SK-N-SH treated with all-trans-retinoic acid at 6 μM for 48 hours (cell line): ENCODE results near the gene CFAP65.

ENCODE experiments used
- ATAC-seq: fragments of 200-7000 bp; cut with Tn5 transposase; 3 replicates; pipeline ENCODE4 v1.9.1; 2020; ENCODE audit warnings: mild to moderate bottlenecking, moderate library complexity
- ARNTL ChIP-seq: fragments of 450-650 bp; formaldehyde crosslinking; IDR thresholded peaks from 2 replicates; pipeline ENCODE4 v1.5.0; 2020; ENCODE audit warnings: low read depth, mild to moderate bottlenecking, moderate library complexity, borderline replicate concordance
- BACH2 ChIP-seq: fragments of 250-450 bp; sonication (Bioruptor Pico); IDR thresholded peaks from 2 replicates; pipeline ENCODE4 v1.9.0; 2021; ENCODE audit warnings: mild to moderate bottlenecking, borderline replicate concordance
- CSDC2 ChIP-seq: fragments of 250-450 bp; sonication (Bioruptor Pico); IDR thresholded peaks from 2 replicates; pipeline ENCODE4 v1.5.0; 2020; ENCODE audit warnings: mild to moderate bottlenecking, moderate library complexity
- ESRRG ChIP-seq: fragments of 250-450 bp; sonication (Bioruptor Pico); IDR thresholded peaks from 2 replicates; pipeline ENCODE4 v1.6.1; 2021; ENCODE audit warnings: mild to moderate bottlenecking
- GLIS3 ChIP-seq: fragments of 250-450 bp; sonication (Bioruptor Pico); IDR thresholded peaks from 2 replicates; pipeline ENCODE4 v1.5.0; 2020; ENCODE audit warnings: mild to moderate bottlenecking, moderate library complexity
- ISL1 ChIP-seq: fragments of 250-450 bp; sonication (Bioruptor Pico); IDR thresholded peaks from 2 replicates; pipeline ENCODE4 v2.1.2; 2022; ENCODE audit warnings: mild to moderate bottlenecking, moderate library complexity
- POU6F1 ChIP-seq: fragments of 250-450 bp; sonication (Bioruptor Pico); IDR thresholded peaks from 2 replicates; pipeline ENCODE4 v1.8.0; 2021; ENCODE audit warnings: low read depth, mild to moderate bottlenecking, moderate library complexity, borderline replicate concordance
- PPARA ChIP-seq: fragments of 250-450 bp; sonication (Bioruptor Pico); IDR thresholded peaks from 2 replicates; pipeline ENCODE4 v1.5.0; 2020; ENCODE audit warnings: mild to moderate bottlenecking, borderline replicate concordance
- TCF4 ChIP-seq: fragments of 250-450 bp; sonication (Bioruptor Pico); IDR thresholded peaks from 2 replicates; pipeline ENCODE4 v1.8.0; 2021; ENCODE audit warnings: mild to moderate bottlenecking, moderate library complexity, borderline replicate concordance
- TOX ChIP-seq: fragments of 250-450 bp; sonication (Bioruptor Pico); IDR thresholded peaks from 2 replicates; pipeline ENCODE4 v1.8.0; 2021; ENCODE audit warnings: mild to moderate bottlenecking, moderate library complexity, borderline replicate concordance
- TSHZ2 ChIP-seq: fragments of 250-450 bp; sonication (Bioruptor Pico); IDR thresholded peaks from 2 replicates; pipeline ENCODE4 v1.5.0; 2020; ENCODE audit warnings: mild to moderate bottlenecking, moderate library complexity
- ZFP30 ChIP-seq: fragments of 450-650 bp; formaldehyde crosslinking; IDR thresholded peaks from 2 replicates; pipeline ENCODE4 v1.5.0; 2022; ENCODE audit warnings: mild to moderate bottlenecking, moderate library complexity
- ZNF565 ChIP-seq: fragments of 450-650 bp; formaldehyde crosslinking; conservative IDR thresholded peaks from 2 replicates; pipeline ENCODE4 v1.5.0; 2020; ENCODE audit warnings: low read depth, mild to moderate bottlenecking, moderate library complexity
- ZNF70 ChIP-seq: fragments of 450-650 bp; formaldehyde crosslinking; IDR thresholded peaks from 2 replicates; pipeline ENCODE4 v1.5.0; 2020; ENCODE audit warnings: mild to moderate bottlenecking, moderate library complexity
- ZNF8 ChIP-seq: fragments of 450-650 bp; formaldehyde crosslinking; IDR thresholded peaks from 2 replicates; pipeline ENCODE4 v1.5.0; 2020; ENCODE audit warnings: mild to moderate bottlenecking, moderate library complexity
- TF ChIP-seq, protein P1 (sequence below): fragments of 250-450 bp; sonication (Bioruptor Pico); IDR thresholded peaks from 2 replicates; pipeline ENCODE4 v1.5.1; 2021; ENCODE audit warnings: mild to moderate bottlenecking, moderate library complexity
- TF ChIP-seq, protein P2 (sequence below): fragments of 250-450 bp; sonication (Bioruptor Pico); IDR thresholded peaks from 2 replicates; pipeline ENCODE4 v1.8.0; 2020; ENCODE audit warnings: mild to moderate bottlenecking, moderate library complexity, borderline replicate concordance

CFAP65 gene

DNA sequence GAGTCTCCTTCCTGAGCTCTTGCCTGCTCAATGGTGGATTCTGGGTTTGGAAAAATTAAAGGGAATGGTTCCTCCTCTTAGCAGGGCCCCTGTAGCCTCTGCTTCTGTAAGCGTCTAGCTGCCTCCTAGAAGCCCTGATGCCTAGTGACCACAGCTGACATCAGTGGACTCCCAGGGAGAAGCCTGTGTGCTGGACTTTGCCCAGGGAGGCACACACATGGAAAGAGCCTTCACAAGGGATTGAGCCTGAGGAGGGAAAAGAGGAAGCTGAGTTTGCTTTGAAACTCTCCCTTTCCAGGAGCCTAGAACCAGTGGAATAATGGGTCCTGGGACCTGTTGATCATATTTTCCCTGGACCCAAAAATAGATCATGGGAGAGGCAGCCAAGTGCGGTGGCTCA lies 1.4 kb upstream of the CFAP65 start:
- TF ChIP-seq ARNTL (CRISPR knock-in tag) (no peak), BACH2 (CRISPR knock-in tag) (no peak), ESRRG (CRISPR knock-in tag) (no peak), ZNF8 (no peak)
- ATAC-seq, result no peak

- TF ChIP-seq, protein P1, sequence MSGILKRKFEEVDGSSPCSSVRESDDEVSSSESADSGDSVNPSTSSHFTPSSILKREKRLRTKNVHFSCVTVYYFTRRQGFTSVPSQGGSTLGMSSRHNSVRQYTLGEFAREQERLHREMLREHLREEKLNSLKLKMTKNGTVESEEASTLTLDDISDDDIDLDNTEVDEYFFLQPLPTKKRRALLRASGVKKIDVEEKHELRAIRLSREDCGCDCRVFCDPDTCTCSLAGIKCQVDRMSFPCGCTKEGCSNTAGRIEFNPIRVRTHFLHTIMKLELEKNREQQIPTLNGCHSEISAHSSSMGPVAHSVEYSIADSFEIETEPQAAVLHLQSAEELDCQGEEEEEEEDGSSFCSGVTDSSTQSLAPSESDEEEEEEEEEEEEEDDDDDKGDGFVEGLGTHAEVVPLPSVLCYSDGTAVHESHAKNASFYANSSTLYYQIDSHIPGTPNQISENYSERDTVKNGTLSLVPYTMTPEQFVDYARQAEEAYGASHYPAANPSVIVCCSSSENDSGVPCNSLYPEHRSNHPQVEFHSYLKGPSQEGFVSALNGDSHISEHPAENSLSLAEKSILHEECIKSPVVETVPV, result no peak
- no peak for TF ChIP-seq CSDC2 (CRISPR knock-in tag)
- TF ChIP-seq ESRRG (CRISPR knock-in tag), result no peak
- no peak for TF ChIP-seq TSHZ2
- no peak for TF ChIP-seq PPARA (CRISPR knock-in tag)
- TF ChIP-seq, all 23 proteins: peak for 0
- no peak for ATAC-seq
These were observed 841 bp upstream of the CFAP65 start for GRCh38 chr2:219042157-219042556.

DNA sequence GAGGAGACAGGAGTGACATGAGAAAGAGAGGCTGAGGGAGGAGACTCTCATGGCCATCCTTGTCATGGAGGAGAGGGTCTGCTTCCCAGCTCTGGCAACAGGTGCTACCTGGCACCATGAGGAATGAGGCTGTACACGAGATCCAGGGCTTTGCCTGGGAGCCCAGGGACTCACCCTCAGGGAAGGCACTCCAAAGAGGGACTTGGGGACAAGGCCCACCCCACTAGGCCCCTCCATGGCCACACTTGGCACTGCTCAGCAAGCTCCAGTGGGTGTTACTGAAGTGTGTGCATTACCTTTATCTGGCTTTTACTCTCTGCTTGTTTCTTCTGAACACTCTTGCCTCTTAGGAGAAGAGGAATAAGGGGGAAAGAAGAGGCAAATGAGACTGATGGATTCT lies 2.7 kb downstream of the CFAP65 start:
- ATAC-seq, result no peak
- TF ChIP-seq CSDC2 (CRISPR knock-in tag) (no peak), ZNF70 (CRISPR knock-in tag) (no peak), ZFP30 (no peak), TSHZ2 (no peak), GLIS3 (CRISPR knock-in tag) (no peak), BACH2 (CRISPR knock-in tag) (no peak), TCF4 (no peak), ISL1 (no peak), ESRRG (CRISPR knock-in tag) (no peak), POU6F1 (CRISPR knock-in tag) (no peak), TOX (no peak), ZNF565 (CRISPR knock-in tag) (no peak)
- TF ChIP-seq, protein P1, result no peak
- TF ChIP-seq, protein P2, sequence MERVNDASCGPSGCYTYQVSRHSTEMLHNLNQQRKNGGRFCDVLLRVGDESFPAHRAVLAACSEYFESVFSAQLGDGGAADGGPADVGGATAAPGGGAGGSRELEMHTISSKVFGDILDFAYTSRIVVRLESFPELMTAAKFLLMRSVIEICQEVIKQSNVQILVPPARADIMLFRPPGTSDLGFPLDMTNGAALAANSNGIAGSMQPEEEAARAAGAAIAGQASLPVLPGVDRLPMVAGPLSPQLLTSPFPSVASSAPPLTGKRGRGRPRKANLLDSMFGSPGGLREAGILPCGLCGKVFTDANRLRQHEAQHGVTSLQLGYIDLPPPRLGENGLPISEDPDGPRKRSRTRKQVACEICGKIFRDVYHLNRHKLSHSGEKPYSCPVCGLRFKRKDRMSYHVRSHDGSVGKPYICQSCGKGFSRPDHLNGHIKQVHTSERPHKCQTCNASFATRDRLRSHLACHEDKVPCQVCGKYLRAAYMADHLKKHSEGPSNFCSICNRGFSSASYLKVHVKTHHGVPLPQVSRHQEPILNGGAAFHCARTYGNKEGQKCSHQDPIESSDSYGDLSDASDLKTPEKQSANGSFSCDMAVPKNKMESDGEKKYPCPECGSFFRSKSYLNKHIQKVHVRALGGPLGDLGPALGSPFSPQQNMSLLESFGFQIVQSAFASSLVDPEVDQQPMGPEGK (CRISPR knock-in tag), result no peak
